ENCODE results near the gene TNFRSF21. TPM values are rescaled to one million over a fixed set of nuclear protein-coding genes. Genes with fewer than 3 reads are reported as not detected.
"Not testable (repeated sequence)": the region's sequence is repeated elsewhere in the genome, so short reads cannot be mapped to it uniquely, and the experiment has no call there.

Gene TNFRSF21
- total RNA-seq, 1 donor from 2014 or later: 74.2 TPM

GRCh38 chr6:47230579-47230978 lies 79.1 kb downstream of the TNFRSF21 start:
- no peak overlapping the region for H3K27ac Mint-ChIP-seq
- no peak for TF ChIP-seq CTCF (conservative IDR thresholded peaks at IDR 0.05)
- peaks cover 5% of the 10 kb centered on the region for H3K9me3 Mint-ChIP-seq
- DNase-seq (ENCODE audit: extremely low spot score, unreplicated experiment): no peak
- H3K4me1 Mint-ChIP-seq (ENCODE audit: unreplicated experiment): peaks cover 1% of the 10 kb centered on the region
- H3K36me3 Mint-ChIP-seq: peaks cover 36% of the 10 kb centered on the region
- H3K4me3 Mint-ChIP-seq: no peak overlapping the region
- H3K27me3 Mint-ChIP-seq: no peaks in the 10 kb centered on the region

GRCh38 chr6:47229255-47229654 lies 80.5 kb downstream of the TNFRSF21 start:
- Mint-ChIP-seq H3K4me1 (ENCODE audit: unreplicated experiment) (no peaks in the 10 kb centered on the region), H3K27ac (no peak overlapping the region), H3K36me3 (peaks cover 24% of the 10 kb centered on the region), H3K4me3 (no peak overlapping the region), H3K27me3 (no peaks in the 10 kb centered on the region), H3K9me3 (peaks cover 5% of the 10 kb centered on the region)
- TF ChIP-seq CTCF (conservative IDR thresholded peaks at IDR 0.05): no peak
- DNase-seq (ENCODE audit: extremely low spot score, unreplicated experiment): no peak

- not testable (repeated sequence) for H3K4me3 Mint-ChIP-seq; H3K9me3 Mint-ChIP-seq; H3K4me1 Mint-ChIP-seq (ENCODE audit: unreplicated experiment); DNase-seq (ENCODE audit: extremely low spot score, unreplicated experiment); H3K27ac Mint-ChIP-seq; H3K27me3 Mint-ChIP-seq
- peaks cover 23% of the 10 kb centered on the region for H3K36me3 Mint-ChIP-seq
Observed at GRCh38 chr6:47228093-47228492, 81.6 kb downstream of the TNFRSF21 start.

- H3K9me3 Mint-ChIP-seq; H3K4me3 Mint-ChIP-seq; DNase-seq (ENCODE audit: extremely low spot score, unreplicated experiment); H3K27me3 Mint-ChIP-seq; H3K4me1 Mint-ChIP-seq (ENCODE audit: unreplicated experiment); H3K27ac Mint-ChIP-seq; H3K36me3 Mint-ChIP-seq: not testable (repeated sequence)
Observed at GRCh38 chr6:47223251-47223650, 86.5 kb downstream of the TNFRSF21 start.

- Mint-ChIP-seq H3K9me3 (peaks cover 7% of the 10 kb centered on the region), H3K4me1 (ENCODE audit: unreplicated experiment) (no peaks in the 10 kb centered on the region), H3K4me3 (no peak overlapping the region), H3K27me3 (no peaks in the 10 kb centered on the region), H3K36me3 (no peaks in the 10 kb centered on the region), H3K27ac (no peak overlapping the region)
- TF ChIP-seq CTCF (conservative IDR thresholded peaks at IDR 0.05): no peak
- DNase-seq (ENCODE audit: extremely low spot score, unreplicated experiment): no peak
Observed at GRCh38 chr6:47221565-47221964, 88.1 kb downstream of the TNFRSF21 start.

GRCh38 chr6:47209632-47210031 lies 100.1 kb downstream of the TNFRSF21 start:
- Mint-ChIP-seq H3K27me3 (no peaks in the 10 kb centered on the region), H3K4me3 (no peak overlapping the region), H3K4me1 (ENCODE audit: unreplicated experiment) (no peaks in the 10 kb centered on the region), H3K9me3 (peaks cover 17% of the 10 kb centered on the region), H3K27ac (no peak overlapping the region), H3K36me3 (no peaks in the 10 kb centered on the region)
- no peak for DNase-seq (ENCODE audit: extremely low spot score, unreplicated experiment)
- no peak for TF ChIP-seq CTCF (conservative IDR thresholded peaks at IDR 0.05)

GRCh38 chr6:47207261-47207660 lies 102.4 kb downstream of the TNFRSF21 start:
- DNase-seq (ENCODE audit: extremely low spot score, unreplicated experiment): no peak
- TF ChIP-seq CTCF (conservative IDR thresholded peaks at IDR 0.05): no peak
- H3K36me3 Mint-ChIP-seq: no peaks in the 10 kb centered on the region
- no peak overlapping the region for H3K27ac Mint-ChIP-seq
- peaks cover 4% of the 10 kb centered on the region for H3K9me3 Mint-ChIP-seq
- H3K4me1 Mint-ChIP-seq (ENCODE audit: unreplicated experiment): no peaks in the 10 kb centered on the region
- no peaks in the 10 kb centered on the region for H3K27me3 Mint-ChIP-seq
- no peak overlapping the region for H3K4me3 Mint-ChIP-seq
